GM21576 (cell line): ENCODE data around the gene VWA8.
"Not testable (repeated sequence)": the region's sequence is repeated elsewhere in the genome, so short reads cannot be mapped to it uniquely, and the experiment has no call there.

ENCODE experiments used
- ATAC-seq: cut with Tn5 transposase; IDR thresholded peaks from one replicate; pipeline ENCODE4 v1.9.1; 2021; ENCODE audit warnings: mild to moderate bottlenecking, moderate library complexity; ENCODE audit not compliant: unreplicated experiment

The VWA8 gene

DNA sequence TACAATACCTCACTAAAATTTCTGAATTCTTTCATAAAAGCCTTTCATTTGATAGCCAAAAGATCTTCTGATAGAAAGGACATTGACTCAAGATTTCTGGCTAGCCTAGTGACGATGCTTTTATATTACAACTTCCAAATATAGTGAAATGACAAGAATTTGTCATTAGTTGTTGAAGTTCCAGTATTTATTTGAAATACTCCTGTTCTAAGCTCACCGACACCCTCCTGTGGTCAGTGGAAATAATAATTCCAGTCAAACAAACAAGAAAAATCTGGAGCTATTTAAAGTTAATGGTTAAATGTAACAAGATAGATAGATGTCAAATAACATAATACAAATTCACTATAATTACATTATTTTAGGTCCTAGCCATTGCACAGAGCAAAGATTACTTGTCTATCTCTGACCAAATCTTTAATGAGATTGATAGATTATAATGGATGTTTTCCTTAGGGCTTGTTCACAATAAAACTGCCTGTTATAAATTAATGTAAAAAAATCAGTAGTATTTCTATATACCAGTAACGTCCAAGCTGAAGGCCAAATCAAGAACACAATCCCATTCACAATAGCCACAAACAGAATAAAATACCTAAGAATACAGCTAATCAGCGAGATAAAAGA, 308.1 kb downstream of the VWA8 start:
- no peak for ATAC-seq

DNA sequence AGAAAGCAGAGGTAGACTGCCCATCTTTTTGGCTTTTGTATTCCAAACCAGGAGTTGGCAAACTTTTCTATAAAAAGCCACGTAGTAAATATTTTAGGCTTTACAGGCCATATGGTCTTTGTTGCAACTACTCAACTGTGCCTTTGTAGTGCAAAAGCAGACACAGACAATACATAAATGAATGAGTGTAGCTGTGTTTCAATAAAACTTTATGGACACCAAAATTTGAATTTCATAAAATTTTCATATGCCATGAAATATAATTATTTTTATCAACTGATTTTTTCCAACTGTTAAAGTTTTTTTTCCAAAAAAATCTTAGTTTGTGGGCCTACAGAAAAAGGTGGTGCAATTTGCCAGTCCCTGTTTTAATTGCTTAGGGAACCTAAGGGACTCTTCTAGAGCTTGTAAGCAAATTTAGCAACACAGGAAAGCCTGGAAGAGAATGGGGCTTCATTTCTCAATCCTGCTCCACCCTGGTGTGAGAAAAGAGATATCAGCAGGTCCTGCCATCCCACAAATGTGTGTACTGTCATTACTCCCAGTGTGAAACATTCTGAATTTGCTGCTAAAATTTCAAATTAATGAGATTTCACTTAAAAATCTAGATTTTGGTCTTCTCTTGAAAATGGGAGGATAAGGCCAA, 309.4 kb downstream of the VWA8 start:
- no peak for ATAC-seq

DNA sequence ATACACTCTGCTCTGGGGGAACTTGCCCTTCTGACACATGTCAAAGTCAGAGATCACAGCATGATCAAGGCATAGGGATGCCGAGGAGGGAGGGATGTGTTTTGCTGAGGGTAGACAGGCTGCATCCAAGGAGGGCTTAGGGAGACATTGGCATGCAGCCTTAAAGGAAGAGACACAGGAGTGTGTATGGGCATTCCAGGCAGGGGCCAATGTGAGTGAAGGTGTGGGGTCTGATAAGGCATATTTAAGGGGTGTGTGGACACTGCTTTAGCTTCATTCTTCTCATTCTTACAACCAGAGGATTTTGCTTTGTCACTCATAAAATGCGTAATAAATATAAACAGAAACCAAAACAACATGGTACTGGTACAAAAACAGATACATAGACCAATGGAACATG, 310.2 kb downstream of the VWA8 start:
- ATAC-seq, result no peak

DNA sequence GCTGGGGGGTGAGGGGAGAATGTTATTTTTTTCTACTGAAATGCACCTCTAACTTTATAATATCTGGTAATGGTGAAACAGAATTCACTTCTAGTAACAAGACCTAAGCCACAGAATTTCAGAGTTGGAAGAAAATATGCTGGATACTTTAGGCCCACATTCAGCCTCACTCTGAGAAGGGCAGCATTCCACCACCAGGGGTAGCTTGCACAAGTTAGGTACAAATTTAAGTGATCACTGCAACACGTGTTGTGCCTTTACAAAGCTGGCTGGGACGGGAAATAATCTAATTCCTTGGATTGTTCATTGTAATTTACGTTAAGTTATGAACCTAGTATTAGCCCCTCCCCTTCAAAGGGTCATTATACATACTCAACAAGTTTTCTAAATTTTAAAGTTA, 311.2 kb downstream of the VWA8 start:
- ATAC-seq, result no peak

DNA sequence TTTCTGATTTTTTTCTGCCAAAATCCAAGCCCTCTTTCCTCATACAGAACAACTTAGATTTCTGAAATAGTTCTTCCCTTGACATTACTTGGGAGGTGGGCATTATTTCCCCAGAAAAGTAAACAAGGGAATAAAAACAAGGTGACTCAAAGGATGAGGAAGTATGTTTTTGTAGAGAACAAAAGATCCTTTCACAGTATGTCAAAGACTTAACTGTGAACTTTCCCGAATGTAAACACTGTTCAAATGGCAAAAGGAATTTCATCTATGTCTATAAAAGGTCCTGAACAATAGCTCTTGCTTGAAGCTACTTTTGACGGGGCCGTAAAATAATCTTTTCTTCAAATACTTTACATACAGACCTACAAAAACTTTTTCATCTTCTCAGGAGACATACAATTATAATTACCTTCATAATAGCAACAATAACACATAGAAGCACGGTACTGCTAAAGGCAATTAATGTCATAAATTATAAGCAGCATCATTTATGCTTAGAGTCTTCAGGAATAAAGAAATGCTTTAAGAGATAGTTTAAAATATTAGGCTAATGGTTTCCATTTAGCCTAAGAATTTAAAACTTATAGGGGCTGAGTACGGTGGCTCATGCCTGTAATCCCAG, 312.5 kb downstream of the VWA8 start:
- no peak for ATAC-seq

DNA sequence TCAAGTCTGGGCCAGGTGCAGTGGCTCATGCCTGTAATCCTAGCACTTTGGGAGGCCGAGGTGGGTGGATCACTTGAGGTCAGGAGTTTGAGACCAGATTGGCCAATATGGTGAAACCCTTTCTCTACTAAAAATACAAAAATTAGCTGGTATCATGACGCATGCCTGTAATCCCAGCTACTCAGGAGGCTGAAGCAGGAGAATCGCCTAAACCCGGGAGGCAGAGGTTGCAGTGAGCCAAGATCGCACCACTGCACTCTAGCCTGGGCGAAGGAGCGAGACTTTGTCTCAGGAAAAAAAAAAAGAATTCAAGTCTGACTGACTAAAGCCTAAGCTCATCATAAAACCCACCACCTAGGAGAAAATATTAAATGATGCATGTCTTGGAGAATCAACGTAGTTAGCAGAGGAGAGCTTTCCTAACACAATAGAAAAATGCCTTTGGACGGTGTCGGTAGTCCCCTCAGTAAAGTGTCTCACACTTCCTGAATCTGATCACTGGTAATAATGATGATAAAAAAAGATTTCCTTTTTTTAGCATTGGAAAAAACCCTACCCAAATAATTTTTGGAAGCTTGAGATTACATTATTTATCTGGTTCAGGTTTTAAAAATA, 313.1 kb downstream of the VWA8 start:
- ATAC-seq, result not testable (repeated sequence)

DNA sequence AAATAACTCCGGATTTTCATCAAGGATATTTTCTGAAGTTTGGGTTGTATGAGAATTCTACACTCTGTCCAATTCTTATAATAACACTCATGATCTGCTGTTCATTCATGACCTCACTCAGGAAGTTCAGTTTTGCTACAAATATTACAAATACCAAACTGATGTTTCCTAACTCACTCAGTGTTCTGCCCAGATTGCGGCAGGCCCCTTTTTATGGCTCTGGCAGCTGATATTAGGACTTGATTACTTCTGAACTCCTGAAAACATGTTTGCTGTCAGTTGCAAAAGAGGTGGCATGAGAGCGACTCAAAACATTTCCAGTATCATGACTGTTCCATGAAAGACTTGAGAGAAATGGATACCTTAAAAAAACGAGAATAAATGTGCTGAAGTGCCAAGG, 315.6 kb downstream of the VWA8 start:
- ATAC-seq, result no peak

DNA sequence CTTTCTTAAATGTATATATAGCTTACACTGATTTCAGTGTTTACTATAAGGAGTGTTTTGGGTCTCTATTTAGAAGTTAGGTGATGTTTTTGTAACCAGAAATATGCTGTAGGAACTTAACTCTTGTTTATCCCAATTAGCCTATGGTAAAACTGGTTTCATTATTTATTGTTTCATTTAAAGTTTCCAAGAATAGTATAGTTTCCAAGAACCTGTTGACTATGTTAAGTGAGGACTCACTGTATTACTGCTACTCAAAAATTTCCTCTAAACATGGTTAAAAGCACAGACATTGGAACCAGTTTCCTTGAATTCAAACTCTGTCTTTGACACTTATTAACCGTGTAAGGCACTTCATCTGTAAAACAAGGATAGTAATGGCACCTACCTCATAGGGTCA, 316.2 kb downstream of the VWA8 start:
- ATAC-seq, result no peak

DNA sequence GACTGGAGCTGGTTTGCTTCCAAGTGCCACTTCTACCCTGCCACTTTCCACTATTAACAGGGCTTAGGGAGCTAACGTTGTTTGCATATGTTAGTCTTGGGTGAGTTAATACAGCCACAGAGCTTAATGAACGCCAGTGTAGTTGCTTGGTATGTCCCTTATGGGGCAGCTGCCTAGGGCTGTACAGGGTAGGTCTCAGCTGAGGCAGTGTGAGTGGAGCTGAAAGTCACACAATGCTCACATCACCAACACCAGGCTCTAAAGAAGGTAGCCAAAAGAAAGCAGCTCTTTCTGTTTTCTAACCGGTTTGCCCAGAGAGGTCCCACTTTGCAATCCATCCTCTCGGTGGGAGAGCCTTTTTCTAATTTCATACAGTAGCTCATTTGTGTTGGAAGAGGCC, 317.4 kb downstream of the VWA8 start:
- ATAC-seq, result no peak

DNA sequence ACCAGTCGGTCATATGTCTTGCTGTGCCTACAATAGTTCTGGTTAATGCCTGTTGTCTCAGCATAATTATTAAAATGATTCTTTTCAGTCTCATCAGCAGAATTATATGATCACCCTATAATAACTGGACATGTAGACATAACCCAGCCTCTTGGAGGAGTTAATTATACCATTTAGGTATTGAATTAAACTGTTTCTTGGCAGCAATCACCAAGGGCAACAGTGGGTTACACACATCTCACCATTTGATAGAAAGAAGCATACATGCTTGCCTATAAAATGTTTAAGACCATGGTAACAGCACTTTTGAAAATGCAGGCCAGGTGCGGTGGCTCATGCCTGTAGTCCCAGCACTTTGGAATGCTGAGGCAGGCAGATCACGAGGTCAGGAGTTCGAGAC, 318.9 kb downstream of the VWA8 start:
- no peak for ATAC-seq

DNA sequence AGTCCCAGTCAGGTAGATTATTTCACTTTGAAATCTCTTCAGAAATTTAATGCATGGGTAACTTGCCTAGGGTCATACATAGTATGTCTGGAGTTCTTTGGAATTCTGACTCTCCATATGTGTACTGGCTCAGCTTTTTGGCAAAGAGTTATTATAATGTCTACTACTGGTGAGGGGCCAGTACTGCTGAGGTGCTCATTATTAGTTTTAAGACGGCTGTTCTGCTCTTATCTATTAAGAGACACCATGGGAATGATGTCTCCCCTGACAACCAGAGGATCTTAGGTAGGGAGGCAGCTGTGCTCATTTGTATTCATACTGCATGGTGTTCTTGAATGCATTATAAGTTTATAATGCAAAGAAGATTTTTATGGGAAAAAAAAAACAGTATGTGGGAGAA, 319.5 kb downstream of the VWA8 start:
- no peak for ATAC-seq

DNA sequence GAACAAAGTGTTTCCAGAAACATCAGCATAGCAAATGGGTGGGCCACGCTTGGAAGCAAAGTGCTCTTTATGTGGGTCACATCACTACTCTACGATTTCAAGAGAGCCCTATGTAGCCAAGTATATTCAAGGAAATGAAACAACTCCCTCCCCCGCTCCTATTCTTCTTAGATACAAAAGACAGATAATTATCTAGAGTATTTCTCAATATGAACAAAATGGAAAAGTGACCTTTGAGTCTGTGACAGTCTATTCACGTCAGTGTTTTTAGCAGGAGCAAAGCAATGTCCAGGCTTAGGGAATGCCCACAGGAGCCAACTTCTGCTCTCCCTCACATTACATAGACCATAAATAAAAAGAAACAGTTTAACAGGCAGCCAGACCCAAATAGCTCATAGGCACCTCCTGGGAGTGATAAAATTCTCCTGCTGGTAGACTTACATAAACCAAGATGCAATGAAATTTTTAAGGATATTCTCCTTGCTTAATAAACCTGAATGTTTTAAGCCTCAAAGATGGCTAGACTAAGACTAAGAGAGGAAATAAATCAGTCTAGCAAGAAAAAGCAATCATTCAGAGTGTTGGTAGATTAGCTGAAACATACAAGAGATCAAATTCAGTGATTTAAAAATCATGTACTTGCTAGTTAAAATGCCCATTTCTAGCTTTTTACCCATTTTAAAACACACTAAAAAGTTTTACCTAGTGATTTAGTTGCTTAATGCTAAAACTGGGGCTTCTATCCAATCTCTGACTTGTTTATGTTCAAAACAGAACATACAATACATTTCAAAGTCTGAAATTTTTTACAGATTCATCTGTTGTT, 320.7 kb downstream of the VWA8 start:
- ATAC-seq, result no peak

DNA sequence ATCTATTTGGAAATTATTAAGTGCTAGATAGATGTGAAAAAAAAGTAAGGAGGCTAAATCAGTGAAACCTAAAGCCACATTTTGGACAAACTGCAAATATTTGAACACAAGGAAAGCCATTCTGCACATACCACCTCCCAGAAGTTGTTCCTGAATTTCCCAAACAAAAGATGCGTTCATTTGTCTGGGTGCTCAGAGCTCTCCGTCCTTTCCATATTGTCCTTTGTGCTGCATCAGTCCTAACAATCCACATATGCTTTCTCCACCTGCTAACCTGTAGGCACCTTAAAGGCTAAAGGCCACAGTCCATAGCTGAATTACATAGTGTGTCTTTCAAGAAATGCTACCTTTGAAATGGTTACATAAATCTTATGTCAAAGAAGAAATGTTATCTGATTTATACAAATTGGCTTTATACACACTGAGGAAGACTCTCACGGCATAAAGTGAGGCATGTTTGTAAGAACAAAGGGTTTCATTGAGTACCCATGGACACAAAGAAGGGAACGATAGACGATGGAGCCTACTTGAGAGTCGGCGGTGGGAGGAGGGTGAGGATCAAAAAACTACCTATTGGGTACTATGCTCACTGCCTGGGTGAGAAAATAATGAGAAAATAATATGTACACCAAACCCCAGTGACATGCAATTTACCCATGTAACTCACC, 321.5 kb downstream of the VWA8 start:
- ATAC-seq, result no peak

DNA sequence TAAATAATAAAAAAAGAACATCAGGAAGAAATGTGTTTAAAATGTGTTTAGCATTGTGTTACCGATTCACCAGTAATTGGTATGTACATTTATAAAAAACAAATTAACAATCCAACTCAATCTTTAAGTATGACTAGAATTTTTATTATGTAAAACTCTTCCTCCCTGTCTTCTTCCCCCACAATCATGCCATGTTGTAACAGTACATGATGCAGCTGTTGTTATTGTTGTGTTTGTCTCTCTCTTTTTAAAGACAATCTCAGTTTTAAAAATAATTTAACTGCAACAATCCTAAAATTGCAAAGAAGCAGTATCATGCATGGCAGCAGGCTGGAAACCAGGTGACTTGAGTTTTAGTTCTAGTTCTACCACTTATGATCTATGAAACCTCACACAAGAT, 323.3 kb downstream of the VWA8 start:
- ATAC-seq, result no peak

DNA sequence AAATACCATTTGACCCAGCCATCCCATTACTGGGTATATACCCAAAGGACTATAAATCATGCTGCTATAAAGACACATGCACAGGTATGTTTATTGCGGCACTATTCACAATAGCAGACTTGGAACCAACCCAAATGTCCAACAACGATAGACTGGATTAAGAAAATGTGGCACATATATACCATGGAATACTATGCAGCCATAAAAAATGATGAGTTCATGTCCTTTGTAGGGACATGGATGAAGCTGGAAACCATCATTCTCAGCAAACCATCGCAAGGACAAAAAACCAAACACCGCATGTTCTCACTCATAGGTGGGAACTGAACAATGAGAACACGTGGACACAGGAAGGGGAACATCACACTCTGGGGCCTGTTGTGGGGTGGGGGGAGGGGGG, 323.9 kb downstream of the VWA8 start:
- not testable (repeated sequence) for ATAC-seq

DNA sequence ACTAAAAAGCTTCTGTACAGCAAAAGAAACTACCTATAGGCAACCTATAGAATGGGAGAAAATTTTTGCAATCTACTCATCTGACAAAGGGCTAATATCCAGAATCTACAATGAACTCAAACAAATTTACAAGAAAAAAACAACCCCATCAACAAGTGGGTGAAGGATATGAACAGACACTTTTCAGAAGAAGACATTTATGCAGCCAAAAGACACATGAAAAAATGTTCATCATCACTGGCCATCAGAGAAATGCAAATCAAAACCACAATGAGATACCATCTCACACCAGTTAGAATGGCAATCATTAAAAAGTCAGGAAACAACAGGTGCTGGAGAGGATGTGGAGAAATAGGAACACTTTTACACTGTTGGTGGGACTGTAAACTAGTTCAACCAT, 324.3 kb downstream of the VWA8 start:
- not testable (repeated sequence) for ATAC-seq

DNA sequence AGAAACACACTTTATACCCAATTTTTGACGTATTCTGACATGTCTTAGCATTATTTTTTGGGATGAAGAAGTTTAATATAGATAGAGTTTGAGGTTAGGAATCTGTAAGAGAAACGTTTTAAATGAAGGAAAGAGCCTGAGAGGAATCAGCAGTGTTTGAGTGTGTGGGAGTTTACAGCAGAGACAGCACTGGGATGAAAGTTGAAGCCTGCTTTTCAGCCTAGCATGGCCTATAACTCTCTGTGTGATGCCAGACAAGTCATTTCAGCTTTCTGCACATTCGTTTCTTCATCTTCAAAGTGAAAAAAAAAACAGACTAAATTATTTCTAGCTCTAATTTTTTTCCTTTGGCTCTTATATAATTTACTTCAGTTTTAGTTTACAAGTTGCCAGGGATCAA, 326.5 kb downstream of the VWA8 start:
- ATAC-seq, result no peak

DNA sequence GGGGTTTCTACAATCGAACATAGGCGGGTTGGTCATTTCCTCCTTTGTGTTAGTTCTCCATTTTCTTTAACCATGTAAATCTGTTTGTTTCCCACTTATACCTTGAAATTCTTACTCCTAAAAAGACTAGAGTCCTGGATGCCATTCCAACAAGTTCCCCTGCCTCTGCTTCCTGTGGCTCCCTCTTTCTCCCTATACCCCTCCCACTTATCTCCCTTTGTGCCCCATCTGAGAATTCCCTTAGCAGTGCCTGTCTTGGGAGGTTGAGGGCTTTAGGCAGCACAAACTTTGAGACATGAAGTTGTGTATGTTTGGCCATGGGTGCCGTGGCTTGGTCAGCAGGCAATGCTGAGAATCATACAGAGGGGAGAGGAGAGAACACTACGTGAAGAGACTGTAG, 327.1 kb downstream of the VWA8 start:
- ATAC-seq, result no peak

DNA sequence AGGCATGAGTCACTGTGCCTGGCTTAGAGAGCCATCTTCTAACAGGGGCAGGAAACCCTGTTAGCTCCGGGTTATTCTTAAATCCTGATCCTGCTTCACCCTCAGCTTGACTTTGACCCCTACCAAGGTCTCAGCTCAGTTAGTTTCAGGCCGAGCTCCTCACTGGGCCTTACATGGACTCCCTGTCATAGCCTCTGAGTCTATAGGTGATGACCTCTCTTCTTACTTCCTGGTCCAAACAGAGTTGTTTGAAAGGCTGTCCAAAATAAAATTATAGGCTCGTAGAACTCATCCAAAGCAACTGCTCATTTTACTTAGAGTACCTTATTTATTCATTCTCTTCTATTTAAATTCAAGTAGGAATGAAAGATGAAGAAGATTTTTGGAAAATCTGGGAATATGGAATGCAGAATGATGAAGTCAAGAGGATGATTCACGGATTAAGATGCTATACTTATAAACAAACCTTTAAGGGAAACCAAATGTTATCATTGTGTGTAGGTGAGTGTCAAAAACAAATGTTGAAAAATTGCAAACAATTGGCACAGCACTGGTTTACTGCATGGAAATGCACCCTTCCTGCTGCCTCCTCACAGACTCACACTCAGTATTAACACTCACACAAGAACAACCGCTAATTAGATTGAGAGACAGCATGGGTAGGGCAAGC, 329.5 kb downstream of the VWA8 start:
- ATAC-seq, result no peak

DNA sequence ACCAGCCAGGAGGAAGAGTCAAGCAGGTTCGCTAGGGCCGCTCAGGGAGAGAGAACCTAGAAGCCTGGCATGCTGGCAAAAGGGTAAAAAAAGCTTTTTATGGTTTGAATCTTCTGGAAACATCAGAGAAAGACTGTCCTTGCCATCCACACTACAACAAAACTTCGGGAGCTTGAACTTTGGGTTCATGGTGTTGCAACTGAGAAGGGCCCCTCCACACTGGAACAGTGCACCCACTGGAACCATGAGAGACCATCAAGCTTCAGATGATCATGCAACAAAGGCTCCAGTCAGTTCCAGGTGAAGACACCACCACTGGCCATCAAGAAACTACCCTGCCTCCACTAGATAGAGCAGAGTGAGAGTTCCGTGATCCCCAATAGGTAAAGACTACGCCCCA, 333.5 kb downstream of the VWA8 start:
- ATAC-seq, result no peak
